Measurements from ENCODE around the gene MRAP. TPM values are rescaled to one million over a fixed set of nuclear protein-coding genes. Genes with fewer than 3 reads are reported as not detected.

MRAP gene
- total and polyA plus RNA-seq, 9 of the 15 experiments (the other 6 are each of a cell fraction or from before 2014, with no cell fraction given) = 0.63 to 2.3 TPM; not detected in 7

GRCh38 chr21:32257962-32258785 is 40.5 kb upstream of the MRAP start (continued):
- TF ChIP-seq PHF8 (IDR thresholded peaks at IDR 0.05; ENCODE audit: borderline replicate concordance, low read length) (no peak), ZNF518B (CRISPR knock-in tag; IDR thresholded peaks at IDR 0.05) (no peak), RAD21 (CRISPR knock-in tag; conservative IDR thresholded peaks at IDR 0.05 in 1 of 2, IDR thresholded peaks at IDR 0.05 in 1 of 2) (peak; percentile 88 to 93), ZNF561 (CRISPR knock-in tag; conservative IDR thresholded peaks at IDR 0.05) (no peak), FOXK2 (conservative IDR thresholded peaks at IDR 0.05 in 1 of 2, IDR thresholded peaks at IDR 0.05 in 1 of 2; ENCODE audit: low read depth in 2 of 2) (peak in 1 of 2 experiments; percentile 34; a peak in 2 of 4 replicates), SREBF1 (IDR thresholded peaks at IDR 0.05; ENCODE audit: borderline replicate concordance, low read depth, low read length) (no peak), ZNF12 (CRISPR knock-in tag; IDR thresholded peaks at IDR 0.05) (no peak), CBX1 (IDR thresholded peaks at IDR 0.05; ENCODE audit: low read depth) (no peak), ZNF277 (CRISPR knock-in tag; IDR thresholded peaks at IDR 0.05; ENCODE audit: borderline replicate concordance) (no peak), BACH1 (tag; IDR thresholded peaks at IDR 0.05) (no peak), BCL6 (CRISPR knock-in tag; IDR thresholded peaks at IDR 0.05) (no peak), RB1 (IDR thresholded peaks at IDR 0.05; ENCODE audit: low read depth) (peak; percentile 54; the same call in 1 of the 2 replicates), GTF3C2 (IDR thresholded peaks at IDR 0.05; ENCODE audit: borderline replicate concordance, extremely low read depth, insufficient read length) (no peak), CTCFL (IDR thresholded peaks at IDR 0.05; ENCODE audit: borderline replicate concordance, insufficient read depth, low read depth, low read length, poor library complexity, severe bottlenecking) (peak; percentile 73), NR3C1 (CRISPR knock-in tag; IDR thresholded peaks at IDR 0.05) (no peak), SMARCA4 (IDR thresholded peaks at IDR 0.05) (no peak), ZNF764 (CRISPR knock-in tag; IDR thresholded peaks at IDR 0.05; ENCODE audit: low read depth) (no peak)

Measured in K562 (cell line).